ENCODE data around the gene LPAR2.
A peak's percentile ranks its signal among the peaks of the same experiment; 100 is the strongest.

LPAR2 gene

DNA sequence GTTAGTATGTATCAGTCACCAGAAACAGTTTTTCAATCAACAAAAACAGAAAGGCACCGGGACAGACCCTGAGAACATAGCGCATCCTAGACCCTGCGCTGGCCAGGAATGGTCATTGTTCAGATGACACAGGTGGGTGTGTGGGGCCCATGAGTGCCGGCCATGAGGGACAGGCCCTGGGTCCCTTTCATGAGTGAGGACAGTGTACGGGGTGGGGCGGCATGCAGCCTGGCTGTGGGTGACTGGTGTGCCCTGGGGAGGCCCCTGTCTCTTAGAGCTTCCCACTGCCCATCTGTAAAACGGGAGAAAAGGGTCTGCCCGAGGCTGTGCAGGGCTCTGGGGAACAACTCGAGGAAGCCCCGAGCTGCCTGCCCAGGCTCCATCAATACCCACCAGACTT lies 35.3 kb downstream of the LPAR2 start:
- DNase-seq = no peak

DNA sequence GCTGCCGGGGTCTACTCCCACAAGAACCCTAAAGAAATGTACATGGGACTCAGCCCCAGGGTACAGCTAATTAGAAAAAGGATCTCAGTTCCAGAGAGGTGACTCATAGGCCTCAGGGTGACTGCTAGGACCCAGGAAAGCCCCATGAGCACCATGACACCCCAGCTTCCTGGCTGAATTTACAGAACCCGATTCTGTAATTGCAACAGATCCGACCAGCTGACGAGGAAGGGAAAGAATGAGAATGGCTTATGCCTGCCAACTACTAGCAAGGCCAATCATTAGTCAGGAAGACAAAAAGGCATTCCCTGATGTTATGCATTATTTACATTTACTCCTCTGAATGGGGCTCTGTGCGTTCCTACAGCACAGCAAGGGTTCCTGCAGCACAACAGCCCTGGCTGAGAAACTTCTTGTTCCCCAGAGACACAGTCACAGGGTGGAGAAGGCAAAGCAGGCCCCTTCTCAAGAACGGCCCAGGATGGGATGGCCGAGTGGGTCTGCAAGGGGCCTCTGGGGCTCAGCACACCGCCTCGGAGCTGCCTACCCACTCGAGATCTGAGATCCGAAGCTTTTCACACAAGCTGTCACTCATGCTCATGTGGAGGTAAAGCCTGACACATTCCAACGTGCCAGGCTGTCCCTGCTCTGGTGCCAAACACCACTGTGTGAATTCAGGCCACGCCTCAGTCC lies 36.7 kb downstream of the LPAR2 start:
- DNase-seq = no peak

DNA sequence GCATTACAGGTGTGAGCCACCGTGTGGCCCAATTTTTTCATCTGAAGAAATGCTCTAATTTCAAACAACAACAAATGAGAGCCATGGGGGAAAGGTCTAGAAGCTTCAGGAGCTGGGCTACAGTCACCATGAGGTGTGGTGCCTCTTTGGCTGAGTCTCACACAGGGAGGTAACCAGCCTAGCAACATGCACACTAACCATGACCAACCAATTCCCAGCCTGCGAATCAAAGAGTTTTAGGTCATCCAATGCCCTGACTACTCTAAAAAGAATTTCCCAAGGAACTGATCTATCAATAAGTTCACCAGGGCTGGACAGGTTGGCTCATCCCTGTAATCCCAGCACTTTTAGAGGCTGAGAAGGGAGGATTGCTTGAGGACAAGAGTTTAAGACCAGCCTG lies 39.5 kb downstream of the LPAR2 start:
- DNase-seq = no peak

DNA sequence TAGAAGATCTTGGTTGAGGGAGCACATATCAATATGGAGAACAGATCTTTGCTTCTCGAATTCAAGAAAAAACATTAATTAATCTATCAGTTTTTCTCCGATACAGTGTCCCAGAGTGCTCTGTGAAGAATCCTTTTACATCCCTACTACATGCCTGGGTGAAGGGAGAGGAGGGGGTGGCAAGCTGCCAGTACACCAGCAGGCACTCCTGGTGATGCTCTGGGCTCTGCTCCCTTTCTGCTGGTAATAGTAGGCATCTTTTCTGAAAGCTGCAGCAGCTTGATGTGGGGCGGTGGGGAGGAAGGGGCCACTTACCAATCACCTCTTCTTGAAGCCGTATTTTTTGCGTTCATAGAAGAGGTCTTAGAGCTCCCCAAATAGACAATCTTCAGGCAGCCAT lies 40.2 kb downstream of the LPAR2 start:
- no peak for DNase-seq

DNA sequence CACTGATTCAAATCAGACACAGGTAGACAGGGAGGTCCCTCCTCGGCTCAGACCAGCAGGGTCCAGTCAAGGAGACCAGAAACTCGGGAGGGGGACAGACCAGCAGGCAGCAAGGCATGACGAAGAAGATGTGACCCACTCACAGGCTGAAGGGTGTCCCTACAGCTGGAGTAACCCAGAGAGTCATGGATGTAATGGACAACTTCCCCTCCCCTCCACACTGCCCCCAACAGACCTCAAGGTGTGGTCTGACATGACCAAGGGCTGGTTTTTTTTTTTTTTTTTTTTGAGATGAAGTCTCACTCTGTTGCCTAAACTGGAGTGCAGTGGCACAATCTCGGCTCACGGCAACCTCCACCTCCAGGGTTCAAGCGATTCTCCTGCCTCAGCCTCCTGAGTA lies 43.7 kb downstream of the LPAR2 start:
- DNase-seq = no peak

DNA sequence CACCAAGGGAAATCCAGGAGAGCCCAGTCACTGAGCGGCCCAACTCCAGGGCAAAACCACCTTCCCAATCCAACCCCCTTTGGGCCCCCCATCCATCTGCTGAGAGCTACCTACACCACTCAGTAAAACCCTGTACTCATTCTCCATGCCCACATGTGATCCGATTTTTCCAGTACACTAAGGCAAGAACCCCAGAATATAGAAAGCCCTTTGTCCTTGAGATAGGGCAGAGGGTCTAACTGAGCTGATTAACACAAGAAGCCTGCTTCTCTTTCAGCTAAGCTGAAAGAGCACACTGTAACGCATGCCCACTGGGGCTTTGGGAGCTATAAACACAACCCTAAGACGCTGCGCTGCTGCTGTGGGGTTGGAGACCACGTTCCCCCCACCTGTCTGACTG lies 45.5 kb downstream of the LPAR2 start:
- DNase-seq = no peak

DNA sequence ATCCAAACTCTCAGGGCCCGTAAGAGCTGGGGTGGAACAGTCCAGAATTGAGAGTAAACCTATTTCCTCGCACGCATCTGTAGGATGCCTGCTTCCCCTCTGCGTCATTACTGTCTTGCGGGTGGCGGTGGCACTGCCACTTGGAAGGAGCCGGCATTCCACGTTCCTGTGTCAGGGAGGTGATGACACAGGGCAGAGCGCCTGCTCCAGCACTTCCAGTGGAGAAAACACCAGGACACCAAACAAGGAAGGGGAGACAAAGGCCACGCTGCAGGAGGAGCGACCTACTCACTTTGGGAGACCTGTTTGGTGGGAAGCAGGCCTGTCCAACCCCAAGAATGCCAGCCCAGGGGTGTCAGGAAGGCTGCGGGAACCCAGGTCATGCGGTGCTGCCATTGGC lies 46.6 kb downstream of the LPAR2 start:
- no peak for DNase-seq

DNA sequence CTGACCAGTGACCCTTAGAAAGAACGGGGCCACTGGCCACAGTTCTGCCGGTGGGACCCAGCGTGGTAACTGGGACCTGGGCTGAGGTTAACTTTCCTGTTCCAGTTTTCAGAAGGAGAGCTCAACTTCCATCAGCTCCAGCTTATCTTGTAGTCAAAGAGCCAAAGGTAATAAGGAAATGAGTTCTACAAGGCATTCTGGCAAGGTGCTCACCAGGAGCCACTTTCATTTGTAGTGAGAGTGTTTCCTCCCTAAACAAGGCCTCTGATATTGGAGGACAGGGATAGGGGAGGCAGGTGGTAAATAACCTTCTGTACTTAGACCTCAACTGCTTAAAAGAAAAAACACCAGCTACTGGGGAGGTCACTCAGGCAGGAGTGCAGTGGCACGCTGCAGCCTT lies 47.6 kb downstream of the LPAR2 start:
- DNase-seq = no peak

DNA sequence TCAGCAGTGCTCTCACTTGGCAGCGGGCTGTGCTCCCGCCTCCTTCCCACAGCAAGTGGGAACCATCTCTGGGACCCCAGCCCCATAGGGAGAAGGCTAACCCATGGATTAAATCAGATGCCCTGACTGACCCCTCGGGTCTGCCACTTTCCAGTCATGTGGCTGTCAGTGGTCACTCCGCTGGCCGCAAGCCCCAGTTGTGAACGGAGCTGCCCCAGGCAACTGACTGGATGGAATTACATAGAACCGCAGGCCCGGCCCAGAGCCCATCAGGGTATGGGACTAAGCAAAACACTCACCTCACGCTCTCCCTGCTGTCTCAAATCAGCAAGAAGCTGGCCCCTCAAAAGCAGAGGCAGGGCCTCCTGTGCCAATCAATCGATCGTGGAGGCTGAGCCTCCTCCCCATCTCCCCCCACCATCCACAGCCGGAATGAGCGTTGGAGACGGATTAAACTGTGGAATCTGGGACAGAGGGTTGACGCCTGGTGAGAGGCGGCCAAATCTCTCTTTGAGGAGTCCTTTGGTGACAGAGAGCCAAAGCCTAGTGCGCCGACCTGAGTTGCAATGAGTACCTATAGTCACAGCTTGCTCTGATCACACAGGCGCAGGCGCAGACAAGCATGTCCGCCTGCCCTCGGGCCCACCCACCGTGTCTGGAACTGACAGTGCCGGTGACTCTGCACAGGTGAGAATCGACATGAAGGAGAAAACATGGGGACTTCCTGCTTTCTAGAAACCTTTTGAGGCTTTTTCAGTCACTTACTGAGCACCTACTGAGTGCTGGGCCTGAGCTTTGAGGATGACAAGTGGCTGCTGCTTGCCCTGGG lies 48.3 kb downstream of the LPAR2 start:
- DNase-seq = no peak

DNA sequence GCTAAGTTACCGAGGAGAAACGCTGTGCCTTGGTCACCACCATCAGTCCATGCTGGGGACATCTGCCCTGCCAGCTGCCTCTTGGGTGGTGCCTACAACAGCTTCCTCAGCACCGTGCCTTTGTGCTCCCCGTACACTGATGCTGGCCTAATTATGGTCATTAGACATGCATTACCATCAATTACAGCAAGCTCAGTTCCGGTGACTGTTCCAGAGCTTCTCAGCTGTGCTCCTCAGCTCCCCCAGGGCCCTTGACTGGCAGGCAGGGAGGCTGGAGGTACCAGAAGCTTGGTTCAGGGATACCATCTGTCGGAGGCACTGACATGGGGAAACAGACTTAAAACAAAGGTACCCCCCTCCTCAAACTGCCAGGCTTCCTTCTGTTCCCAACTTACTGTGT lies 49.8 kb downstream of the LPAR2 start:
- peak; percentile 98 for DNase-seq

DNA sequence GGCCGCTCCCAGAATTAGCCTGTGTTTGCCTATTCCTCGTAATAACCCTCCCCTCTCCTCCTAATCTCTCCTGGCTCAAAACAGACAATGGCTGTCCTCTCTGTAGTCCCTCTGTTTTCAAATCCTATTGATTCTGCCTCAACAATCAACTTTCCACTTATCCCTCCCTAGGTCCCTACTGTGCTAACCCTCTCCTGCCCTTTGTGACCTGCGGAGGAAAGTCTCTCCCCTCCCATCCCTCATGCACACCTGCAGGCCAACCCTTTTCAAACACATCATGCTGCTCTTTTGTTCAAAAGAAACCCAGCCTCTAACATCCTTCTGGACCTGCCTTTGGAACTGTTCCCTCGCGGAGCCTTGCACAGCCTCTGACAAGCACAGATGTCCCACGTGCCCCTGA lies 52.6 kb downstream of the LPAR2 start:
- DNase-seq = peak; percentile 99
